RWPE2 (cell line): ENCODE measurements around the gene CNOT1.

Experiments used
- ATAC-seq: fragments of 200-7000 bp; cut with Tn5 transposase; 3 replicates; pipeline ENCODE4 v1.9.1; 2021; ENCODE audit warnings: low read depth
- DNase-seq: peaks from one replicate; pipeline ENCODE4 v3.0.0-alpha.2; 2020; ENCODE audit warnings: low spot score
- H3K27ac ChIP-seq: fragments of 450-650 bp; 2 replicates; pipeline ENCODE4 v1.5.1; 2017; ENCODE audit warnings: mild to moderate bottlenecking; ENCODE audit not compliant: poor library complexity, severe bottlenecking
- H3K27me3 ChIP-seq: fragments of 250-450 bp; sonication (Bioruptor Pico); 2 replicates; pipeline ENCODE4 v1.5.1; 2021; ENCODE audit warnings: mild to moderate bottlenecking, moderate library complexity; ENCODE audit not compliant: insufficient read depth, poor library complexity, severe bottlenecking
- H3K36me3 ChIP-seq: fragments of 250-450 bp; sonication (Bioruptor Pico); 2 replicates; pipeline ENCODE4 v1.5.1; 2020; ENCODE audit warnings: low read depth, mild to moderate bottlenecking, moderate library complexity
- H3K4me1 ChIP-seq: fragments of 250-450 bp; sonication (Bioruptor Pico); 2 replicates; pipeline ENCODE4 v1.5.1; 2021; ENCODE audit warnings: mild to moderate bottlenecking, moderate library complexity; ENCODE audit not compliant: insufficient read depth, poor library complexity, severe bottlenecking
- H3K4me3 ChIP-seq: fragments of 250-450 bp; sonication (Bioruptor Pico); 2 replicates; pipeline ENCODE4 v1.5.1; 2021; ENCODE audit warnings: mild to moderate bottlenecking, moderate library complexity; ENCODE audit not compliant: severe bottlenecking
- H3K9me3 ChIP-seq: fragments of 250-450 bp; sonication (Bioruptor Pico); 2 replicates; pipeline ENCODE4 v1.5.1; 2021; ENCODE audit warnings: mild to moderate bottlenecking, moderate library complexity; ENCODE audit not compliant: severe bottlenecking
- TF ChIP-seq, protein P1 (sequence below): fragments of 450-650 bp; IDR thresholded peaks from one replicate; pipeline ENCODE4 v1.5.1; 2017; ENCODE audit warnings: mild to moderate bottlenecking, moderate library complexity; ENCODE audit not compliant: poor library complexity, severe bottlenecking

Gene CNOT1

DNA sequence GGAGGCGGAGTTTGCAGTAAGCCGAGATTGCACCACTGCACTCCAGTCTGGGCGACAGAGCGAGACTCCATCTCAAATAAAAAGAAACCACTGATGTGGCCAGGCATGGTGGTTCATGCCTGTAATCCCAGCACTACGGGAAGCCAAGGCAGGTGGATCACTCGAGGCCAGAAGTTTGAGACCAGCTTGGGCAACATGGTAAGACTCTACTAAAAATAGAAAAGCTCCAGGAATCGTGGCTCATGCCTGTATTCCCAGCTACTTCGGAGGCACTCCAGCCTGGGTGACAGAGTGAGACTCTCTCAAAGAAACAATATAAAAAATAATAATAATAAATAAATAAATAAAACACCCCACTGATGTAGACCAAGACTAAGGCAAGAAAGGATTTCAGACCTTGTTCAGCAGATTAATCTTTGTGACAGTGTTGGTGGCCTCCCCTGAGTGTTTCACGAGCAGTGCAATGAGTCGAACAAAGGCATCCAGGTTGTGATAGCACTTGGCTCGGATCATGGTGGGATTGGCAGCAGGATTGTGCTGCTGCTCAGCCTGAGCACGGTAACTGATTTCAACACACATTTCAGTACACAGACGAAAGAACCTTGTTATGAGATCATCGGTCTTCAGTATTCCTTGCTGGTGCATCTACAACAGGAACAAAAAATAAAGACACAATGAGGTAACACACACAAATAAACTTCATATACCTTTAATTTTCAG, 95.7 kb downstream of the CNOT1 start:
- TF ChIP-seq, protein P1, sequence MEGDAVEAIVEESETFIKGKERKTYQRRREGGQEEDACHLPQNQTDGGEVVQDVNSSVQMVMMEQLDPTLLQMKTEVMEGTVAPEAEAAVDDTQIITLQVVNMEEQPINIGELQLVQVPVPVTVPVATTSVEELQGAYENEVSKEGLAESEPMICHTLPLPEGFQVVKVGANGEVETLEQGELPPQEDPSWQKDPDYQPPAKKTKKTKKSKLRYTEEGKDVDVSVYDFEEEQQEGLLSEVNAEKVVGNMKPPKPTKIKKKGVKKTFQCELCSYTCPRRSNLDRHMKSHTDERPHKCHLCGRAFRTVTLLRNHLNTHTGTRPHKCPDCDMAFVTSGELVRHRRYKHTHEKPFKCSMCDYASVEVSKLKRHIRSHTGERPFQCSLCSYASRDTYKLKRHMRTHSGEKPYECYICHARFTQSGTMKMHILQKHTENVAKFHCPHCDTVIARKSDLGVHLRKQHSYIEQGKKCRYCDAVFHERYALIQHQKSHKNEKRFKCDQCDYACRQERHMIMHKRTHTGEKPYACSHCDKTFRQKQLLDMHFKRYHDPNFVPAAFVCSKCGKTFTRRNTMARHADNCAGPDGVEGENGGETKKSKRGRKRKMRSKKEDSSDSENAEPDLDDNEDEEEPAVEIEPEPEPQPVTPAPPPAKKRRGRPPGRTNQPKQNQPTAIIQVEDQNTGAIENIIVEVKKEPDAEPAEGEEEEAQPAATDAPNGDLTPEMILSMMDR: no peak
- no peak for ATAC-seq
- Histone ChIP-seq H3K4me1 (no peaks in the 10 kb centered on the region), H3K27me3 (no peaks in the 10 kb centered on the region), H3K27ac (no peak overlapping the region), H3K36me3 (peaks cover 100% of the 10 kb centered on the region), H3K4me3 (no peak overlapping the region), H3K9me3 (no peaks in the 10 kb centered on the region)
- DNase-seq: no peak

DNA sequence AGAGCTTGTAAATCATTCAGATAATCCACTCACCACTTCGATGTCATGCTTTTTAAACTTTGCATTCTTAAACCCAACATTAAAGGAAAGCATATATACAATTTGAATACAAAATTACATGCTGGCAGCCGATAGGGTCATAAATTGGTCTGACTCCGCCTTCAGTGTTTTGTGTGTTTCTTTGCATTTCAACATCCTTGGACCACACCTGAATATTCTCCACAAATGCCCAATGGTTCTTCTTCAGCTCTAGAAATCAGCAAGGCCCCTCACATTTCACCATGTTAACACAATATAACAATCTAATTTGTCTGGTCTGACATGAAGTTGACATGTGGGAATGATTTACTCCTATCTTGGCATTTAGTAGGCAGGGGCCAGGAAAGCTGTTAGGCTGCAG, 97.2 kb downstream of the CNOT1 start:
- H3K4me3 ChIP-seq: no peak overlapping the region
- H3K36me3 ChIP-seq: peaks cover 100% of the 10 kb centered on the region
- TF ChIP-seq, protein P1: no peak
- H3K27ac ChIP-seq: no peak overlapping the region
- H3K9me3 ChIP-seq: no peaks in the 10 kb centered on the region
- ATAC-seq: no peak
- no peak for DNase-seq
- H3K4me1 ChIP-seq: no peaks in the 10 kb centered on the region
- H3K27me3 ChIP-seq: no peaks in the 10 kb centered on the region

DNA sequence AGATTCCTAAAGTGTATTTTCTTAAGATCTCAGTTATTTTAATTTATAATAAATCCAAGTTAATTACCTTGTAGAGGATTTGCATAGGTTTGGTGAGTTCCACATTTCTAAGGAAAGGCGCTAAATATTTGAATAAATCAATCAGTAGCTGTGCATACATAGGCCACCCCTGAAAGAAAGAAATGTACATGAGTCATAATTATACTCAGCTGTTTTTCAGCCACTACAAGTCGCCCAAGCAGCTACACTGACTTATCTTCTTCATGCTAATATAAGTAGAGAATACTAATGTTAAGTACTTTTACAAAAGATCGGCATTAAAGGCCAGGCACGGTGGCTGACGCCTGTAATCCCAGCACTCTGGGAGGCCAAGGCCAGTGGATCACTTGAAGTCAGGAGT, 99.4 kb downstream of the CNOT1 start:
- Histone ChIP-seq H3K27me3 (no peaks in the 10 kb centered on the region), H3K36me3 (peaks cover 100% of the 10 kb centered on the region), H3K9me3 (no peaks in the 10 kb centered on the region), H3K27ac (no peak overlapping the region), H3K4me1 (no peaks in the 10 kb centered on the region), H3K4me3 (no peak overlapping the region)
- DNase-seq (no peak), ATAC-seq (no peak)
- TF ChIP-seq, protein P1: no peak

DNA sequence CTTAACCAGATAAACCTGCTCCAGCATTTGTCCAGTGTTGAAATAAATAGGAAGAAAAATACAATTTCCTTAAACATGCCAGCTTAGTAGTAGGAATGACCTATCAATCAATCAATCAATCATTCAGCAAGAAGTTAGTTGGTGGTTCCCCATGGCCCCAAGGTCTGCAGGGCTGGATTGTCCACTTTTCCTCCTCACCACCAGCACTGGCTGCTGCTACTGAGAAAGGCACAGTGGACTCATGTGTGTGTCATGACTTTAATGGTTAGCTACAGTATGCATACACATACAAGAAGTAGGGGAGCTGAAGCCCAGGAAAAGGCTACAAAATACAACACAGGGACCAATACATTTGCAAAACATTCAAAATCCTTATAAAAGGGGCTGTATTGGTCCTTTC, 109.9 kb downstream of the CNOT1 start:
- DNase-seq (no peak), ATAC-seq (no peak)
- Histone ChIP-seq H3K9me3 (no peaks in the 10 kb centered on the region), H3K27ac (no peak overlapping the region), H3K4me3 (no peak overlapping the region), H3K4me1 (peaks cover 5% of the 10 kb centered on the region), H3K27me3 (no peaks in the 10 kb centered on the region), H3K36me3 (peaks cover 84% of the 10 kb centered on the region)
- TF ChIP-seq, protein P1: no peak

DNA sequence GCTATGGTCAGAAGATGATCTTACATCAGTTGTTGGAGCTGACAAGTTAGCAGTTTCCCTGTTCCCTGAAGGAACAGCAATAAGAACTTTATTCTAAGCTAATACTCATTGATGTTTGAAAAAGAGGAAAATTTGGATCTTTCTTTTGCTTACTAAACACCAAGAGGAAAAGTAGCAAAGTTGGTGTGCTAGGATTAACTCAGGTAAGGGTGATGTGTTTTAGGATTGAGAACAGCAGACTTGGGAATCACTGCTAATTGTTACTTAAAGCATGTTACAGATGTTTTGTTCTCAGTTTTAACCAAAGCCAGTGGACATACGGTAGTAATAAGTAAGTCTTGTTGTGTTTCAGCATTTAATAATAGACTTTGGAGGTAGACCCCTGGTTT, 110.7 kb downstream of the CNOT1 start:
- Histone ChIP-seq H3K4me1 (peaks cover 8% of the 10 kb centered on the region), H3K27ac (no peak overlapping the region), H3K36me3 (peaks cover 77% of the 10 kb centered on the region), H3K9me3 (no peaks in the 10 kb centered on the region), H3K4me3 (no peak overlapping the region), H3K27me3 (no peaks in the 10 kb centered on the region)
- no peak for ATAC-seq
- no peak for DNase-seq
- TF ChIP-seq, protein P1: no peak
